ENCODE measurements around the gene CTNNA1.

The CTNNA1 gene

DNA sequence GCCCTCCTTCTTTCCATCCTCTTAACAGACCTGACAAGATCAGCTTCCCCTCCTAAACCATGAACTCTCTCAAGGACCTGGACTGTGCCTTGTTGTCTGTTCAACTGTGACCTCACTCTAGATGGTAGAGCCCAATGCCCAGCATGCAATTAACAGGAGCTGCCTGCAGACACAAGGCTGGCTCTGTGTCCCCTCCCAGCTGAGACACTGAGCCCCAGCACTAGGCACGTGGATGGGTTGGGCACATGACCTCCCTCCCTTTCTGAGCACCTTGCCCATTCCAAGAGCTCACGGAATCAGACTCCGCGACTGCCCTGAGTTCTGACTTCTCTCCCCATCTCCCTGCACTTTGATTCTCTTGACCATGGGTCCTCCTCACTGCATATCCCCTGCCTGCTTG lies 215.4 kb downstream of the CTNNA1 start:
- TF ChIP-seq EZH2phosphoT487 (IDR thresholded peaks at IDR 0.05; ENCODE audit: borderline replicate concordance, low read length): no peak
- TF ChIP-seq, protein P1, sequence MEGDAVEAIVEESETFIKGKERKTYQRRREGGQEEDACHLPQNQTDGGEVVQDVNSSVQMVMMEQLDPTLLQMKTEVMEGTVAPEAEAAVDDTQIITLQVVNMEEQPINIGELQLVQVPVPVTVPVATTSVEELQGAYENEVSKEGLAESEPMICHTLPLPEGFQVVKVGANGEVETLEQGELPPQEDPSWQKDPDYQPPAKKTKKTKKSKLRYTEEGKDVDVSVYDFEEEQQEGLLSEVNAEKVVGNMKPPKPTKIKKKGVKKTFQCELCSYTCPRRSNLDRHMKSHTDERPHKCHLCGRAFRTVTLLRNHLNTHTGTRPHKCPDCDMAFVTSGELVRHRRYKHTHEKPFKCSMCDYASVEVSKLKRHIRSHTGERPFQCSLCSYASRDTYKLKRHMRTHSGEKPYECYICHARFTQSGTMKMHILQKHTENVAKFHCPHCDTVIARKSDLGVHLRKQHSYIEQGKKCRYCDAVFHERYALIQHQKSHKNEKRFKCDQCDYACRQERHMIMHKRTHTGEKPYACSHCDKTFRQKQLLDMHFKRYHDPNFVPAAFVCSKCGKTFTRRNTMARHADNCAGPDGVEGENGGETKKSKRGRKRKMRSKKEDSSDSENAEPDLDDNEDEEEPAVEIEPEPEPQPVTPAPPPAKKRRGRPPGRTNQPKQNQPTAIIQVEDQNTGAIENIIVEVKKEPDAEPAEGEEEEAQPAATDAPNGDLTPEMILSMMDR (IDR thresholded peaks at IDR 0.05; ENCODE audit: low read depth, low read length, poor library complexity, severe bottlenecking): no peak
- no peaks in the 10 kb centered on the region for H3K27me3 ChIP-seq (ENCODE audit: control insufficient read depth, low read length)
- no peak overlapping the region for H3K4me3 ChIP-seq (ENCODE audit: low read length)
- no peaks in the 10 kb centered on the region for H3K9me2 ChIP-seq (replicated peaks; ENCODE audit: control insufficient read depth, low read length)
- H3F3A ChIP-seq (ENCODE audit: control insufficient read depth, insufficient read depth): no peaks in the 10 kb centered on the region
- H3K9me3 ChIP-seq (ENCODE audit: control insufficient read depth, insufficient read depth, low read length): no peaks in the 10 kb centered on the region
- no peaks in the 10 kb centered on the region for H3K79me2 ChIP-seq (ENCODE audit: control insufficient read depth, low read length)
- H3K27ac ChIP-seq (ENCODE audit: low read depth, low read length): no peak overlapping the region
- H3K4me2 ChIP-seq (ENCODE audit: low read length): no peak overlapping the region
- no peaks in the 10 kb centered on the region for H3K36me3 ChIP-seq (ENCODE audit: control insufficient read depth, low read length)
- no peaks in the 10 kb centered on the region for H4K20me1 ChIP-seq (ENCODE audit: control insufficient read depth, insufficient read depth, low read depth, low read length)
- no peaks in the 10 kb centered on the region for H3K4me1 ChIP-seq (ENCODE audit: control insufficient read depth, low read length)

DNA sequence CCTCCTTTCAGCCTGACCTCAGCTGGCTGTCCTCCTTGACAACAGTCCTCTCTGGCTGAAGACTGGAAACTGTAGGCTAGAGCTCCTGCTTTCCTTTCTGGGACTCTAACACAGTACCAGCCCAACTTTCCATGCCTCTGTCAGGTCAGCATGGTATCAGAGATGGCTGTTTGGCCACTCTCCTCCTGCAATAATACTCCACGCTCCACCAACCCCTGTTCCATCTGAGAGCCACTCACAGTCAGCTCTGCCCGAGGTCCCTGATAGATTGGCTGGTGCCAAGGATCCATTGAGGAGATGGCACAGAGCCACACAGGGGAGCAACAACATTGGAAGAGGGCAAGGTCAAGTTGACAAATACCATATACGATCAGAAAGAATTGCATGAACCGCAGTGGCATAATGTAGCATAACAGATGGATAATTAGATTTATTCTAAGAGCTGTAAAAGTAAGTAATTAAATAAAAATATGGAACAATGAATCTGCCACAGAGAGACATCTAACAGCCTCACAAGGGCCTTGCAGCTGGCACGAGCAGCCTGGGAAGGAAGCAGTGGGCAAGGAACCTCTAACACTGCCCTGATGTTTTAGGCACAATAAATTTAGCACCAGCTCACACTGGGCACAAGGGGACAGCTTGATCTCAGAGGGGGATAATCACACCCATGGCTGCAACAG lies 216.2 kb downstream of the CTNNA1 start:
- H3K79me2 ChIP-seq (ENCODE audit: control insufficient read depth, low read length): no peaks in the 10 kb centered on the region
- no peak for TF ChIP-seq EZH2phosphoT487 (IDR thresholded peaks at IDR 0.05; ENCODE audit: borderline replicate concordance, low read length)
- TF ChIP-seq, protein P1 (IDR thresholded peaks at IDR 0.05; ENCODE audit: low read depth, low read length, poor library complexity, severe bottlenecking): no peak
- no peaks in the 10 kb centered on the region for H3K27me3 ChIP-seq (ENCODE audit: control insufficient read depth, low read length)
- no peak overlapping the region for H3K4me3 ChIP-seq (ENCODE audit: low read length)
- no peaks in the 10 kb centered on the region for H3F3A ChIP-seq (ENCODE audit: control insufficient read depth, insufficient read depth)
- H4K20me1 ChIP-seq (ENCODE audit: control insufficient read depth, insufficient read depth, low read depth, low read length): no peaks in the 10 kb centered on the region
- no peaks in the 10 kb centered on the region for H3K9me2 ChIP-seq (replicated peaks; ENCODE audit: control insufficient read depth, low read length)
- no peak overlapping the region for H3K27ac ChIP-seq (ENCODE audit: low read depth, low read length)
- no peak overlapping the region for H3K4me2 ChIP-seq (ENCODE audit: low read length)
- no peaks in the 10 kb centered on the region for H3K4me1 ChIP-seq (ENCODE audit: control insufficient read depth, low read length)
- H3K36me3 ChIP-seq (ENCODE audit: control insufficient read depth, low read length): no peaks in the 10 kb centered on the region
- H3K9me3 ChIP-seq (ENCODE audit: control insufficient read depth, insufficient read depth, low read length): no peaks in the 10 kb centered on the region

- Histone ChIP-seq H3K4me2 (ENCODE audit: low read length) (no peak overlapping the region), H4K20me1 (ENCODE audit: control insufficient read depth, insufficient read depth, low read depth, low read length) (no peaks in the 10 kb centered on the region), H3K27me3 (ENCODE audit: control insufficient read depth, low read length) (no peaks in the 10 kb centered on the region), H3K9me2 (replicated peaks; ENCODE audit: control insufficient read depth, low read length) (no peaks in the 10 kb centered on the region), H3F3A (ENCODE audit: control insufficient read depth, insufficient read depth) (no peaks in the 10 kb centered on the region), H3K4me1 (ENCODE audit: control insufficient read depth, low read length) (no peaks in the 10 kb centered on the region), H3K9me3 (ENCODE audit: control insufficient read depth, insufficient read depth, low read length) (no peaks in the 10 kb centered on the region), H3K4me3 (ENCODE audit: low read length) (no peak overlapping the region), H3K79me2 (ENCODE audit: control insufficient read depth, low read length) (no peaks in the 10 kb centered on the region), H3K27ac (ENCODE audit: low read depth, low read length) (no peak overlapping the region), H3K36me3 (ENCODE audit: control insufficient read depth, low read length) (no peaks in the 10 kb centered on the region)
- no peak for TF ChIP-seq EZH2phosphoT487 (IDR thresholded peaks at IDR 0.05; ENCODE audit: borderline replicate concordance, low read length)
- TF ChIP-seq, protein P1 (IDR thresholded peaks at IDR 0.05; ENCODE audit: low read depth, low read length, poor library complexity, severe bottlenecking): no peak
These were observed 219.0 kb downstream of the CTNNA1 start for GRCh38 chr5:138972230-138972629.
